ENCODE results near the gene DUSP22.
A peak's percentile ranks its signal among the peaks of the same experiment; 100 is the strongest.

Gene DUSP22

DNA sequence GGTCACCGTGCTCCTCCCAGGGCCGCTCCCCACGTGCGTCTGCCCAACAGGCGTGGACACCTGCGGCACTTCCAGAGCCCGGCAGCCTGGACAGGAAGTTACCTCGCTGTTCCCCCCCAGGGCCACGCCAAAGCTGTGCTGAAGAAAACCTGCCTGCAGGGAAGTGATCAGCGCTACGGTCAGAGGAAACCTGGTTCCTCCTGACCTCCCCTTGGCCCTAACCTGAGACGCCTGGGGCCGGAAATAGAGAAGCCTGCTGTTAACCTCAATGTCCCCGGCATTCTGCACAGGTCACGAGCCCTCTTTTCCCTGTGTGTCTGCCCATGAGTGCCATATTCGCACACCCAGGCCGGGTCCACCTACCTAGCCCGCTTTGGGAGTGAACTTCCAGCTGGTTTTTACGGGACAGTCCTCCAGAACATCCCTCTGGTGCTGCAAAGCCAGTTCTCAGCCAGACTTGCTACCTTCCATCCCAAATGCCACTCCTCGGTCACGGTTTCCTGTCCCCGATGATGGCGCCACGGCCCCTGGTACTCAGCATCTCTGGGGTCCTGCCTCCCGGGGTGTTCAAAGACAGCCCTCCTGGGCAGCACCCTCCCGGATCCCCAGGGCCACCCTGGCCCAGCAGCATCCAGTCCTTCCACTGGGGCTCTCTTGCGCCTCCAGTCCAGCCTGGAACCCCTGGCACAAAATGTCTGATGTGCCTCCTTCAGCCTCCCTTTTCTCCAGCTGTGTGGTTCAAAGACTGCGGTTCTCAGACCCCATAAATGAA lies 87.3 kb downstream of the DUSP22 start:
- Histone ChIP-seq H3K27ac (no peak overlapping the region), H3K4me1 (peaks cover 24% of the 10 kb centered on the region), H3K36me3 (no peaks in the 10 kb centered on the region), H3K9ac (no peak overlapping the region), H3K9me3 (no peaks in the 10 kb centered on the region), H4K20me1 (no peaks in the 10 kb centered on the region), H3K4me3 (no peak overlapping the region), H3K27me3 (no peaks in the 10 kb centered on the region), H3K4me2 (no peak overlapping the region)
- no peak for TF ChIP-seq Cebpa-rat (IDR thresholded peaks at IDR 0.05)

DNA sequence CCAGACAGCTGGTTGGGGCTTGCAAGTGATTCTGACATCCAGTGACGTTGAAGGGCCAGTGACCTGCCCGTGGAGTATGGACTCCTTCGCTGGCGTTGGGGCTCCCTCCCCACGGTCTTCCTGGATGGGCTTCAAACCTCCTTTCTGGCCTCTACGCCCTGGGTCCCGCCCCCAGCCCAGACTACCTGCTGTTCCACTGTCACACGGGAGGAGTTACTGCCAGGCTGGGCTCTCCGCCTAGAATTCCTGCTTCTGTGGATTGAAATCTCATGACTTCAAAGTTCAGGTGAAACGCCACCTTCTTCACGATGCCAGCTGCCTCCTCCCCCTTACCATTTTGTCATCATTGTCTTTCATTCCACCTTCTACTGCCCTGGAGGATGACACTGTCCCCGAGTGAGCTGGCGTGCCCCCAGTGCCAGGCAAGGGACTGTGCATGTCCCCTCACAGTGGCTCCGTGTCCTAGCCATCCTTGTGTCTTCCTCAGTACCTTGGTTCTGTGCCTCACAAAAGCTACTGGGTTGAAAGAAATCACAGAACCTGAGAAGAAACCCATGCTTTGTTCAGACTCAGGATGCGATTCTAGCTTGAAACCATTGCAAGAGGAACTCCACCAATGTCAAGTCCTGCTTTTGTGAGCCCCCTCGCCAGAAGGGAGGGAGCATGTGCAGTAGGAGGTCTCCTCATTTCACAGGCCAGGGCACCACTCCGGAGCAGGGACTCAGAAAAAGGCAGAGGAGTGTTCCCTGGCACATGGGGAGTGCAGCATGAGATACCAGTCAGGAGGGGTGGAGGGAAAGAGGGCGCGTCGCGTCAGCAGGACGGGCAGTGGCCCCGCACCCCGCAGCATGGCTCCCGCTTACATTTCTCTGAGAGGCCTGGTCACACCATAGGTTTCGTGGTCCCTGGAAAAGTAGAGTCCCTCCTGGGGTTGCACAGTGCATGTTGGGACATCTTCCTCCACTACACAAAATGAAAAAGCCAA lies 88.2 kb downstream of the DUSP22 start:
- Histone ChIP-seq H3K4me1 (peaks cover 33% of the 10 kb centered on the region), H3K36me3 (no peaks in the 10 kb centered on the region), H3K9me3 (no peaks in the 10 kb centered on the region), H3K27ac (no peak overlapping the region), H3K4me3 (no peak overlapping the region), H3K27me3 (no peaks in the 10 kb centered on the region), H3K4me2 (no peak overlapping the region), H4K20me1 (no peaks in the 10 kb centered on the region), H3K9ac (no peak overlapping the region)
- no peak for TF ChIP-seq Cebpa-rat (IDR thresholded peaks at IDR 0.05)

DNA sequence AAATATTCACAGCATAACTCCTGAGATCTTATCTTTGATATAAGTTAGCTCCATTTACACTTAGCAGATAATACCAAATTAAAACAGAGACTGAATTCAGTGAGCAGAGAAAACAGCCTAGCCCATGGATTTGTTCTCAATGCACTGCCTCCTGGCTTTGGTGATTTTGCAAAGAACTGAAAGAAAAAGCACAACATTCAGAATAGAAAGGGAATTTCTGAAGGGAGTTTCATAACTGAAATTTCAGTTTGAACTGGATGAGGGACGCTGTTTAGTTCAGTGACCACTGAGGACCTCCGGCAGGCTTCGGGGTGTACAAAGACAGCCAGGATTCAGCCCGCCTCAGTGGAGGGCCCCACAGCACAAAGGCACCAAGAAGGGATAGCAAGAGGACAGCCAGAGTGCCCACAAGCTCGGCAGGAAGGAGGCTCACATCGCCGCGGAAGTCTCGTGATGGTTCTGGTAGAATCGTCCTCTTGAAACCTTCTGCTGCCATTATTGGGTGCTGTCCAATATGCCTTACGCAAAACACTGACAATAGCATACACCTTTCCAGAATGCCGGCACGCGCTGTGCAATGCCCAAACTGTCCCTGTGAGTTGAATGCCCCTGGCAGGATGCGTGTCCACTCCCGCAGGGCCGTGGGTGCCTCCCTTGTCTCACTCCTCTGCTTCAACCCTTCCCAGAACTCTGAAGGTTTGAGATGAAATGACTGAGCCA lies 89.6 kb downstream of the DUSP22 start:
- Histone ChIP-seq H3K9ac (no peak overlapping the region), H3K4me2 (no peak overlapping the region), H3K36me3 (no peaks in the 10 kb centered on the region), H3K27ac (no peak overlapping the region), H3K4me1 (peaks cover 39% of the 10 kb centered on the region), H3K4me3 (no peak overlapping the region), H3K27me3 (no peaks in the 10 kb centered on the region), H3K9me3 (no peaks in the 10 kb centered on the region), H4K20me1 (no peaks in the 10 kb centered on the region)
- TF ChIP-seq Cebpa-rat (IDR thresholded peaks at IDR 0.05): no peak

DNA sequence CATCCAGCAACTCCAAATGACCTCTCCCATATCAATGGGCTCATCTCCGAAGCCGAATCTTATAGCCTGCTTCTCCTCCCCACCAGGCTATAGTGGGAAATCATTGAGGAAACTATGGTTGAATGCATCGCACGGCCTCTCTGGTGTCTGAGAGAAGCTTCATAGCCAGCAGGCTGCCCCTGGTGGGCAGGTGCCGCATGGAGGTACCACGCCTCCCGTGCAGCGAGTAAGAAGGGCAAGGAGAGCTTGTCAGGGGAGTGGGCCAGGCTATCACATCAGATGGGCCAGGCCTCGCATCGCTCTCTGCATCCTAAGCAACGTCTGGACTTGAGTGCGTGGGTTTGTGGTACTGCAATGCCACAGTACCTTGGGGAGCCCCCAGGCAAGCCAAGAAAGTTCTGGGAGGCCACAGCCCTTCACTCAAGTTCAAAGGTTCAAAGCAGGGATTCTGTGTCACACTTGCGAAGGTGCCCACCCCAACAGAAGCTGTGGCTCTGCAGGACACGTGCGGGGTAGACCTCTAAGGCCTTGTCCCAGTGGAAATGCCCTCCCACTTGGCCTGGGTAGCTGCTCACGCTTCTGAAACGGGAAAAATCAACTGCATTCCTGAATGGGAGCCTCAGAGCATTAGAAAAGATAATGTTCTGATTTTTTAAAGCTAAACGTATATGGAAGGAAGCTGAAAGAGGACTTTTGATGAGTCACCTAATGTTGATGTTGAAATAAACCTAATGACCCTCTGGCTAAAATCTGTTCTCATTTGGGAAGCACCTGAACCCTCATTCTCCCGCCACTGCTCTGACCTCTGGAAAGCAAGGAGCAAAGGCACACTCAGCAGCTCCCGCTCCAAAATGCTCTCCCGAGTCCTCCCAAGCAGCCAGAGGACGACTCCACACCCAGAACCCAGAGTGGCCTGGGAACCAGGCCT lies 90.9 kb downstream of the DUSP22 start:
- H3K27ac ChIP-seq: no peak overlapping the region
- H3K9ac ChIP-seq: no peak overlapping the region
- H3K36me3 ChIP-seq: no peaks in the 10 kb centered on the region
- no peaks in the 10 kb centered on the region for H3K9me3 ChIP-seq
- H4K20me1 ChIP-seq: no peaks in the 10 kb centered on the region
- no peak overlapping the region for H3K4me2 ChIP-seq
- no peak for TF ChIP-seq Cebpa-rat (IDR thresholded peaks at IDR 0.05)
- H3K4me1 ChIP-seq: peaks cover 33% of the 10 kb centered on the region
- H3K4me3 ChIP-seq: no peak overlapping the region
- no peaks in the 10 kb centered on the region for H3K27me3 ChIP-seq

DNA sequence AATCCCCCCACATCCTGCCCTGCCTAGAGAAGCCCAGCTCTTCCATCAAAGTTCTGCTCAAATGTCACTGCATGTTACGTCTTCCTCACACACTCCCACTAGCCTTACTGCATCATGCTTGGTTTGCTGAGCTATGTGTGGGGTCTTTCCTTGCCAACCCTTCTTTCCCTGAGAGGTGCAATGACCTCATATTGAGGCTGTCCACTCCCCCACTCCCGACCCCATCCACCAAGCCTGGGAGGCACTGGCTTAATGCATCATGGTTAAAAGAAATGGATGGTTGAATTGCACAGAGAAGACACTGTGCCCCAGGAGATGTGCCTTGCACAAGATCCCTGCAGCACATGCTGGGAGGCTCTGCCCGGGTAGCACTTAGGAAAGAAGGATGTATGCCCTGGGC lies 91.6 kb downstream of the DUSP22 start:
- H3K4me3 ChIP-seq: no peak overlapping the region
- no peak for TF ChIP-seq Cebpa-rat (IDR thresholded peaks at IDR 0.05)
- H4K20me1 ChIP-seq: no peaks in the 10 kb centered on the region
- H3K27ac ChIP-seq: no peak overlapping the region
- no peaks in the 10 kb centered on the region for H3K9me3 ChIP-seq
- H3K36me3 ChIP-seq: no peaks in the 10 kb centered on the region
- H3K4me1 ChIP-seq: peaks cover 33% of the 10 kb centered on the region
- H3K9ac ChIP-seq: no peak overlapping the region
- peak overlapping the region; percentile 63; the same call in 1 of the 2 replicates for H3K4me2 ChIP-seq
- no peaks in the 10 kb centered on the region for H3K27me3 ChIP-seq

- TF ChIP-seq Cebpa-rat (IDR thresholded peaks at IDR 0.05): no peak
- no peak overlapping the region for H3K4me3 ChIP-seq
- no peaks in the 10 kb centered on the region for H3K36me3 ChIP-seq
- H3K9me3 ChIP-seq: no peaks in the 10 kb centered on the region
- no peak overlapping the region for H3K9ac ChIP-seq
- peaks cover 34% of the 10 kb centered on the region for H3K4me1 ChIP-seq
- H3K4me2 ChIP-seq: peak overlapping the region; percentile 63
- H4K20me1 ChIP-seq: no peaks in the 10 kb centered on the region
- no peaks in the 10 kb centered on the region for H3K27me3 ChIP-seq
- H3K27ac ChIP-seq: no peak overlapping the region
These were observed 92.6 kb downstream of the DUSP22 start for GRCh38 chr6:384898-385297.

DNA sequence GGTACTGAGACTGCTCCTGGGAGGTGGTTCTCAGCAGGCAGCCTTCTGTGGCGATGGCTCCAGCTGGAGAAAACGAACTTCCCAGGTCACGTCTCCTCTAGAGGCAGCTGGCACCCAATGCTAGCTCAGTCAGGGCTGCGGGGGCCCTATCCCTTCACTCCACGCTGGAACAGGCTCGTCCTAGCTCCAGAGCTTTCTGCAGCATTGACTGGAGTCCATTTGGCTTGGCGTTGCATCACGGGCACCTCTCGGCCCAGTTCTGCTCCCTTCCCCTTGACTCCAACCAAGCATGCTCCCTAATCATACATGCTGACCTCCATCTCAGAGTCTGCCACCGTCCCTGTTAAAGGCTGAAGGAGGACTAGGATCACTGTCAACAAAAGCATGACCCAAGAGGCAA lies 93.3 kb downstream of the DUSP22 start:
- Histone ChIP-seq H3K36me3 (no peaks in the 10 kb centered on the region), H3K4me2 (peak overlapping the region; percentile 63), H3K4me3 (no peak overlapping the region), H3K27me3 (no peaks in the 10 kb centered on the region), H3K4me1 (peaks cover 41% of the 10 kb centered on the region), H3K9me3 (no peaks in the 10 kb centered on the region), H3K27ac (no peak overlapping the region), H4K20me1 (no peaks in the 10 kb centered on the region), H3K9ac (no peak overlapping the region)
- no peak for TF ChIP-seq Cebpa-rat (IDR thresholded peaks at IDR 0.05)

GRCh38 chr6:386688-387266 lies 94.5 kb downstream of the DUSP22 start:
- H3K9ac ChIP-seq: no peak overlapping the region
- no peaks in the 10 kb centered on the region for H3K9me3 ChIP-seq
- H3K36me3 ChIP-seq: no peaks in the 10 kb centered on the region
- H3K27me3 ChIP-seq: no peaks in the 10 kb centered on the region
- no peak overlapping the region for H3K27ac ChIP-seq
- H3K4me1 ChIP-seq: peaks cover 47% of the 10 kb centered on the region
- H3K4me3 ChIP-seq: no peak overlapping the region
- no peak overlapping the region for H3K4me2 ChIP-seq
- TF ChIP-seq Cebpa-rat (IDR thresholded peaks at IDR 0.05): no peak
- peaks cover 2% of the 10 kb centered on the region for H4K20me1 ChIP-seq

All from BLaER1 (cell line).